GM20000 (cell line): ENCODE measurements around the gene TRIO.

Source experiments
- DNase-seq: peaks from one replicate; pipeline ENCODE4 v3.0.0; 2012; ENCODE audit warnings: low spot score
- TF ChIP-seq, protein P1 (sequence below): IDR thresholded peaks from 2 replicates; pipeline ENCODE4 v1.5.1; 2012; ENCODE audit warnings: mild to moderate bottlenecking, control low read depth; ENCODE audit errors: extremely low read depth, missing control alignments

Gene TRIO

DNA sequence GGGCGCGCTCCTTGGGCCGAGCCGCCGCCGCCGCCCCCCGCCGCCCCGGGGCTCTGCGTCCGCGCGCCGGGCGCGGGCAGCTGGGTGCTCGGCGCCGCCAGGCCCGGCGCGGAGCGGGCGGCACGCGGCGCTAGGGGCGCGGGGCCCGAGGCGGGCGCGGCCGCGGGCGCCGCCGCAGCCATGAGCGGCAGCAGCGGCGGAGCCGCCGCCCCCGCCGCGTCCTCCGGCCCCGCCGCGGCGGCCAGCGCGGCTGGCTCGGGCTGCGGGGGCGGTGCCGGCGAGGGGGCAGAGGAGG lies 351 bp downstream of the TRIO start:
- TF ChIP-seq, protein P1, sequence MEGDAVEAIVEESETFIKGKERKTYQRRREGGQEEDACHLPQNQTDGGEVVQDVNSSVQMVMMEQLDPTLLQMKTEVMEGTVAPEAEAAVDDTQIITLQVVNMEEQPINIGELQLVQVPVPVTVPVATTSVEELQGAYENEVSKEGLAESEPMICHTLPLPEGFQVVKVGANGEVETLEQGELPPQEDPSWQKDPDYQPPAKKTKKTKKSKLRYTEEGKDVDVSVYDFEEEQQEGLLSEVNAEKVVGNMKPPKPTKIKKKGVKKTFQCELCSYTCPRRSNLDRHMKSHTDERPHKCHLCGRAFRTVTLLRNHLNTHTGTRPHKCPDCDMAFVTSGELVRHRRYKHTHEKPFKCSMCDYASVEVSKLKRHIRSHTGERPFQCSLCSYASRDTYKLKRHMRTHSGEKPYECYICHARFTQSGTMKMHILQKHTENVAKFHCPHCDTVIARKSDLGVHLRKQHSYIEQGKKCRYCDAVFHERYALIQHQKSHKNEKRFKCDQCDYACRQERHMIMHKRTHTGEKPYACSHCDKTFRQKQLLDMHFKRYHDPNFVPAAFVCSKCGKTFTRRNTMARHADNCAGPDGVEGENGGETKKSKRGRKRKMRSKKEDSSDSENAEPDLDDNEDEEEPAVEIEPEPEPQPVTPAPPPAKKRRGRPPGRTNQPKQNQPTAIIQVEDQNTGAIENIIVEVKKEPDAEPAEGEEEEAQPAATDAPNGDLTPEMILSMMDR: no peak

GRCh38 chr5:14143841-14144585 lies 871 bp downstream of the TRIO start:
- TF ChIP-seq, protein P1: no peak
- DNase-seq: peak; percentile 78

More for the DNA sequence above, 351 bp downstream of the TRIO start:
- DNase-seq: no peak

DNA sequence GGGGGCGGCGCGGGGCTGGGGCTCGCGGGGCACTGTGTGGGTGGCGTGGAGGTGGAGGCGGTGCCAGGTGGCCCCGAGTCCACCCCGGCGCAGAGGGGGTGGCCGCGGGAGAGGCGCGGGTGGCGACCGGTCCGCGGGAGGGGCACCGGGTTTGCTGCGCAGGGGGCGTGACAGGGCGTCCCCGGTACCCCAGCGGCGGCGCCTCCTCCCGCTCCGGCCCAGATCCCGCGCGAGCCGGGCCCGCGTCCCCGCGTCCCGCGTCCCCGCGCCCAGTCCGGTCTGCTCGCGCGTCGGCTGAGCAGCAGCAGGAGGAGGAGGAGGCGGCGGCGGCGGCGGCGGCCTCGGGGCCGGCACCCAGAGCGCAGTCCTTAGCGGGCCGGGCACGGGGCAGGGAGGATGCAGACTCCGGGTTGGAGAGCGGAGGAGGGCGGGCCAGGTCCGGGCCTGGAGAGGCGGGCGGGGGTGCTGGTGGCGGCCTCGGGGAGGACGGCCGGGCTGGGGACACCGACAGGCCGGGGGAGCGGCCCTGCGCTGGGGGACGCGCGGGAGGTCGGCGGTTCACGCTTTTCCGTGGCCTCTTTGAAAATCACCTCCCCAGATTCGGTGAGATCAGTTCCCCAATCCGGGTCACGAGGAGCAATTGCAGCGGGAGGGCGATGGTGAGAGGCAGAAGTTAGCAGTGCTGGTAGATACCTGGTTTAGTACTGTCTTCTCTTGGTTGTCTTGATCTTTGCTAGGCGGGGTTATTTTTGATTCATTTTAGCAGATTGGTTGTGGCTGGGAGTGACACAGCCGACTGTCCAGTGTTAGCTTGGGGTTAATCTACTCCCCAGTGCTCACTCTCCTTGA lies 1.7 kb downstream of the TRIO start:
- TF ChIP-seq, protein P1: no peak
- peak; percentile 87 for DNase-seq

DNA sequence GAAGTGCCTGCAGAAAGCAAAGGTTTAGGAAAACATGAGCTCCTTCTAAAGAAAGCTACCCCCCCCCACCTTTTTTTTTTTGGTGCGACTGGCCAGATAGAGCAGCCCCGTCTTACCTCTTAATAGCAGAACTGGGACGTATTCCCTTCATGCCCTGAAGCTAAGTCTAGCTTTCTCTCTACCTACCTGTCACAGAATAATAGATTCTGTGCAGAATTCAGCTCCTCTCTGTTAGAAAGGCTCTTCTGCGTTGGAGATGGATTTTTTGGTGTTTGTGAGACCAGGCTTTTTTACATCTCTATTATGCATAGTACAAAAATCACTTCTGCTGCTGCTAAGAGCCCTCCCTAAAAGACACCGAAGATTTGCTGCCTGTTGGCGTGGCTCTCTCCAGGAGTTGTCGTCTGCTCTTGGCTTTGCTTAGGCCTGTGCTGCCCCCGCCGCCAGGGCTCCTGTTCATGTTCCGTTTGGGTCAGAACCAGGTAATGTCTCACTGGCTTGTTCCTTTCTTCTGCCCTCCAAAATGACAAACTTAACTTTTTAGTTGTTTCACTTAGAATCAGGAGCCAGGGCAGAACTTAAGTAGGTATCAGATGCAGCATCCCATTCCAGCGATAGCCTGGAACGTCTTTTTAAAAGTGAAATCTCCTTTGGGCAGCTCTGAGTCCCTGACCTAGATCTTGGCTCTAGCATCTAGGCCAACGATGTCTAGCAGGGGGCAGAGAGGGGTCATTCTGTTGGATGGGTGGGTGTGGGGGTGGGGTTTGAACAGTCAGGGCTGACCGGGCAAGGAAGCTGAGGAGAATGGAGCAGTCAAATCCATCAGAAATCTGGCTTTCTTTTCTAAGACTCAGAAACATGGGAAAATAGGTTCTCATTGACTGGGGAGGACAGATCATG lies 2.5 kb downstream of the TRIO start:
- no peak for DNase-seq

GRCh38 chr5:14146725-14147124 lies 3.6 kb downstream of the TRIO start:
- TF ChIP-seq, protein P1: no peak
- DNase-seq: no peak

More for the DNA sequence above, 2.5 kb downstream of the TRIO start:
- TF ChIP-seq, protein P1: no peak

DNA sequence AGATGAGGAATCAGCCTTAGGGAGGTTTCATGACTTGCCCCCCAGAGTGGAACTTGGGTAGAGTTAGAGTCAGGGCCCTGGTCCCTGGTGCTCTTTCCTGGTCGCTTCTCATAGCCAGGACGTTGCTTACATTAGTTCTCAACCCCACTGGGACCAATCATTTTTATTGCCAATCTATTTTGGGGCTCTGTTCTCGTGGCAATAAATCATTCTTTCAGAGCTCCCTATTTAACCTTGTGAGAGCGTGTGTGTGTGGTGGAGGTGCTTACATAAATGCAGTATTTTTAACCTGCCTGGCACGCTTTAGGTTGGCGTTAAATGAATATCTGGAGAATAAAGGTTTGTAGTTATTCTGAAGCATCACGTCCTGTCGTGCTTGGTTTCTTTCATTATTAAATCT lies 4.1 kb downstream of the TRIO start:
- no peak for DNase-seq
- TF ChIP-seq, protein P1: no peak

- TF ChIP-seq, protein P1: no peak
- no peak for DNase-seq
Observed at GRCh38 chr5:14148483-14148882, 5.3 kb downstream of the TRIO start.
